Measurements from ENCODE around the gene DNAJC17. TPM values are rescaled to one million over a fixed set of nuclear protein-coding genes. Genes with fewer than 3 reads are reported as not detected.

The DNAJC17 gene
- total and polyA plus RNA-seq, 2 of the 13 experiments (the other 11 are each of a cell fraction or from before 2014, with no cell fraction given): 22.2 to 26.5 TPM

DNA sequence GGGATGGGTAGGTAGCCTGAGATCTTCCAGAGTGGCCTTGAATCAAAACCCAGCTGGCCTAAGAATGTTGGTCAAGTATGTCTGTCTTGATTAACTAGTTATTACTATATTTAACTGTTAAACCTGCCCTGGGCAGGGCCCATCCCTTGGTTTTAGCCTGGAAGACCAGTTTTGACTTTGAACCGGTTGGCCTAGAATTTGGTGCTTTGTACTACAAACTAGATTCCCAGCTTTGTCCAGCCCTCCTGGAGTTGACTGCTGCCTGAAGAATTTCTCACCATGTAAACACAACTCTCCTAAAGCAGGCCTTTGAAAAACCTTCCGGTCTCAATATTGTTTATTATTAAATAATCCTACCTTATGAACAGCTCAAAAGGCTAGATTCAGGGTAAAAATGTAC, 21.5 kb downstream of the DNAJC17 start:
- Histone ChIP-seq H3K4me2 (ENCODE audit: low read depth, low read length) (peak overlapping the region; percentile 4; the same call in 1 of the 2 replicates), H3K4me1 (ENCODE audit: insufficient read depth, low read length) (peaks cover 28% of the 10 kb centered on the region), H3K79me2 (ENCODE audit: insufficient read depth, low read length) (peaks cover 5% of the 10 kb centered on the region), H3K27ac (ENCODE audit: extremely low read length, insufficient read depth, low read length) (peak overlapping the region; percentile 12), H3K27me3 (ENCODE audit: control insufficient read depth in 1 of 2, insufficient read depth in 2 of 2, low read length in 2 of 2) (no peaks in the 10 kb centered on the region), H3K9ac (ENCODE audit: insufficient read depth, low read depth, low read length) (no peak overlapping the region), H3K4me3 (replicated peaks in 1 of 3; ENCODE audit: insufficient read depth in 1 of 3, low read depth in 2 of 3, low read length in 3 of 3) (no peak overlapping the region), H2AFZ (ENCODE audit: low read length) (no peak overlapping the region), H3K9me3 (ENCODE audit: low read length) (no peaks in the 10 kb centered on the region), H4K20me1 (ENCODE audit: insufficient read depth, low read length) (no peaks in the 10 kb centered on the region; the same call in 1 of the 2 replicates), H3K36me3 (replicated peaks in 1 of 2; ENCODE audit: control insufficient read depth in 1 of 2, insufficient read depth in 2 of 2, low read length in 2 of 2) (no peaks in the 10 kb centered on the region)
- peak; percentile 19; the same call in 2 of the 3 replicates for ATAC-seq
- TF ChIP-seq ASH2L (IDR thresholded peaks at IDR 0.05; ENCODE audit: insufficient read length, low read depth, low read length) (peak; percentile 28), ZNF75D (CRISPR knock-in tag; IDR thresholded peaks at IDR 0.05; ENCODE audit: borderline replicate concordance) (no peak)
- ChIA-PET POLR2A (interaction anchor here (1.1 kb wide), 2 partner anchors 7 to 22 kb away, joined by 3 read pairs; partner anchors contain the start of gene GCHFR), CTCF (ENCODE audit: low intra/inter-chr PET ratio, low total read pairs) (no interaction called here)
- WGBS (ENCODE audit: low lambda C conversion rate): 30% methylated on average over 2 of the region's 2 CpGs
- FAIRE-seq: no peak
- intact Hi-C loops (cut with micrococcal nuclease; ENCODE audit: unreplicated experiment) (no loop called here), in situ Hi-C loops (cut with HindIII; ENCODE audit: extremely low pct_ligation_motif_present, low pct_unique_long_range_greater_than_20kb) (no loop called here)
- DNase-seq (ENCODE audit: low spot score): no peak
- BruUV-seq (replicated peaks): no TSS peak

GRCh38 chr15:40785164-40785563, 22.1 kb downstream of the DNAJC17 start:
- no peak for DNase-seq (ENCODE audit: low spot score)
- no peak for ATAC-seq

More at GRCh38 chr15:40785164-40785563, 22.1 kb downstream of the DNAJC17 start:
- peaks cover 5% of the 10 kb centered on the region for H3K79me2 ChIP-seq (ENCODE audit: insufficient read depth, low read length)
- BruUV-seq (replicated peaks): no TSS peak
- H3K36me3 ChIP-seq (replicated peaks in 1 of 2; ENCODE audit: control insufficient read depth in 1 of 2, insufficient read depth in 2 of 2, low read length in 2 of 2): 0 out of 5 replicates have a peak, but pooled peaks cover 0 to 2% of the 10 kb centered on the region in 2 experiments
- intact Hi-C loops (cut with micrococcal nuclease; ENCODE audit: unreplicated experiment): no loop called here
- H3K4me1 ChIP-seq (ENCODE audit: insufficient read depth, low read length): peaks cover 28% of the 10 kb centered on the region
- H2AFZ ChIP-seq (ENCODE audit: low read length): no peak overlapping the region
- 63% methylated on average over 3 of the region's 3 CpGs for WGBS (ENCODE audit: low lambda C conversion rate)
- no peak overlapping the region for H3K4me3 ChIP-seq (replicated peaks in 1 of 3; ENCODE audit: insufficient read depth in 1 of 3, low read depth in 2 of 3, low read length in 3 of 3)
- FAIRE-seq: no peak
- no peak overlapping the region for H3K9ac ChIP-seq (ENCODE audit: insufficient read depth, low read depth, low read length)
- TF ChIP-seq HDAC2 (CRISPR knock-in tag; IDR thresholded peaks at IDR 0.05) (no peak), ZMYM2 (CRISPR knock-in tag; IDR thresholded peaks at IDR 0.05) (no peak), STAG1 (CRISPR knock-in tag; IDR thresholded peaks at IDR 0.05) (peak; percentile 42)
- TF ChIP-seq, protein P1, sequence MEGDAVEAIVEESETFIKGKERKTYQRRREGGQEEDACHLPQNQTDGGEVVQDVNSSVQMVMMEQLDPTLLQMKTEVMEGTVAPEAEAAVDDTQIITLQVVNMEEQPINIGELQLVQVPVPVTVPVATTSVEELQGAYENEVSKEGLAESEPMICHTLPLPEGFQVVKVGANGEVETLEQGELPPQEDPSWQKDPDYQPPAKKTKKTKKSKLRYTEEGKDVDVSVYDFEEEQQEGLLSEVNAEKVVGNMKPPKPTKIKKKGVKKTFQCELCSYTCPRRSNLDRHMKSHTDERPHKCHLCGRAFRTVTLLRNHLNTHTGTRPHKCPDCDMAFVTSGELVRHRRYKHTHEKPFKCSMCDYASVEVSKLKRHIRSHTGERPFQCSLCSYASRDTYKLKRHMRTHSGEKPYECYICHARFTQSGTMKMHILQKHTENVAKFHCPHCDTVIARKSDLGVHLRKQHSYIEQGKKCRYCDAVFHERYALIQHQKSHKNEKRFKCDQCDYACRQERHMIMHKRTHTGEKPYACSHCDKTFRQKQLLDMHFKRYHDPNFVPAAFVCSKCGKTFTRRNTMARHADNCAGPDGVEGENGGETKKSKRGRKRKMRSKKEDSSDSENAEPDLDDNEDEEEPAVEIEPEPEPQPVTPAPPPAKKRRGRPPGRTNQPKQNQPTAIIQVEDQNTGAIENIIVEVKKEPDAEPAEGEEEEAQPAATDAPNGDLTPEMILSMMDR (CRISPR knock-in tag; IDR thresholded peaks at IDR 0.05): peak; percentile 16; the same call in 1 of the 2 replicates
- in situ Hi-C loops (cut with HindIII; ENCODE audit: extremely low pct_ligation_motif_present, low pct_unique_long_range_greater_than_20kb): no loop called here
- POLR2A ChIA-PET: interaction anchor here (0.6 to 1.1 kb wide), 3 partner anchors 8 to 21 kb away, joined by 3 to 4 read pairs (median 3); partner anchors contain the start of gene GCHFR
- peak overlapping the region; percentile 12 for H3K27ac ChIP-seq (ENCODE audit: extremely low read length, insufficient read depth, low read length)
- H4K20me1 ChIP-seq (ENCODE audit: insufficient read depth, low read length): no peaks in the 10 kb centered on the region; the same call in 1 of the 2 replicates
- CTCF ChIA-PET (ENCODE audit: low intra/inter-chr PET ratio, low total read pairs): no interaction called here
- H3K4me2 ChIP-seq (ENCODE audit: low read depth, low read length): no peak overlapping the region
- H3K9me3 ChIP-seq (ENCODE audit: low read length): no peaks in the 10 kb centered on the region
- H3K27me3 ChIP-seq (ENCODE audit: control insufficient read depth in 1 of 2, insufficient read depth in 2 of 2, low read length in 2 of 2): no peaks in the 10 kb centered on the region

All from HepG2 (cell line).